ENCODE results near the gene GGN.
"Not testable (repeated sequence)": the region's sequence is repeated elsewhere in the genome, so short reads cannot be mapped to it uniquely, and the experiment has no call there.

The GGN gene

DNA sequence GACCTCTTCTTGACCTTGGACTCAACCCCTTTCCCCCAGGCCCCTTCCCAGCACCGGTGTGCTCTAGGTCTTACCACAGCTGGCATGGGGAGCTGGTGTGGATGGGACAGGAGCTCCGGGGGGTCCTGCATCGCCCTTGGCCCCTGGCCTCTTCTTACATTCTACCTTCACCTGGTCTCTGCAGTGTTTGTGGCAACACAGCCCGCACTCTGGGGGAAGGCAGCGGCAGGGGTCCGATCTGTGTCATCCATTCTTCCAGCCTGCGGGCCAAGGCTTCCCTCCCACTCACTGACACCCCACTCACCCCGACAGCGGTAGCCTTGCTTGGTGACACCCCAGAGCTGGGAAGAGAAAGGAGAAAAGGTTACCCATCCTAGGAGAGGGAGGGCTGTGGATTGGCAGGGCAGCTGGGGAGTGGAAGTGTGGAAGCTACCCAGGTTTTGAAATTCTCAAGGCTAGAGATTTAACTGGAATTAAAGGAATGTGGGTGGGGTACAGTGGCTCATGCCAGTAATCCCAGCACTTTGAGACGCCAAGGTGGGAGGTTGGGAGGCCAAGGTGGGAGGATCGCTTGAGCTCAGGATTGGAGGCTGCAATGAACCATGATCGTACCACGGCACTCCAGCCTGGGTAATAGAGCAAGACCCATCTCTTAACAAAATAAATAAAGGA is 23.3 kb upstream of the GGN start:
- DNase-seq: no peak

DNA sequence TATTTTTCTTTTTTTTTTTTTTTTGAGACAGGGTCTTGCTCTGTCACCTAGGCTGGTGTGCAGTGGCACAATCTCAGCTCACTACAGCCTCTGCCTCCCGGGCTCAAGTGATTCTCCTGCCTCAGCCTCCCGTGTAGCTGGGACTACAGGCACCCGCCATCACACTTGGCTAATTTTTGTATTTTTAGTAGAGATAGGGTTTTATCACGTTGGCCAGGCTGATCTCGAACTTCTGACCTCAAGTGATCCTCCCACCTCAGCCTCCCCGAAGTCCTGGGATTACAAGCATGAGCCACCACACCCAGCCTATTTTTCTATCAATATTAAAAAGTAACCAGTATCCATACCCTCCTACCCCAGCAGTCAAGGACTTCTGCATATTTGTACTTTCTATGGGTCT is 22.6 kb upstream of the GGN start:
- not testable (repeated sequence) for DNase-seq

DNA sequence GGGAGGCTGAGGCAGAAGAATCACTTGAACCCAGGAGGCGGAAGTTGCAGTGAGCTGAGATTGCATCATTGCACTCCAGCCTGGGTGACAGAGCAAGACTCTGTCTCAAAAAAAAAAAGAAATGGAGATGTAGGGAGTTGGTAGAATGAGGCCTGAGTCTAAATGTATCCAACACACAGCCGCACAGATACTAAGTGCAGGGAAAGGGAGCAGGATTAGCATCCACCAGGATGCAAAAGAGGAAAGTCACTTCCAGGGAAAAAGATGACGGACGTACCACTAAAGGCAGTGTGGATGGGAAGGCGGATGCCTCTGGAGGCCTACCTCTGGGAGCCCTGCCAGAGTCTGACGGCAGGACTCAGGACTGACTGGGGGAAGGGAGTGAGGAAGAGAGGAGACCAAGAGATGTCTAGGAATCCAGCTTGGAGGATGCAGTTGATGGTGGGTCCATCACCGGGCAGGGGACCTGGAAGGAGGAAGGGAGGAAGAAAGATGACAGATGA is 21.8 kb upstream of the GGN start:
- no peak for DNase-seq

DNA sequence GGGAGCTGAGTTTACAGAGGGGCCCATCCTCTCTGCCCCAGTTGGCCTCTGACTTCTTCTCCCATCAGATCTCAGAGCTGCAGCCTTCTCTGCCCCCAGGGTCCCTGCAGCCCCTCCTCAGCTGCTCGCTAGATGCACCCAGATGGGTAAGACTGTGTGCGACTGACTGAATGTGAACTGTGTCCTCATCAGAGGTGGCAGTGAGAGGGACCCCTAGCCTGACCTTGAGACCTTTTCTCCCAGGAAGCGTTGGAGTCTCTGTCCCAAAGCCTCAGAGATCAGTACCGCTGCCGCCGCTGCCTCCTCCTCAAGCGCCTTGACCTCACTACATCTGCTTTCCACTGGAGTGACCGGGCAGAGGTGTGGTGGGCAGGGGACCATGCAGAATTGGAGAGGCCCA is 17.4 kb upstream of the GGN start:
- DNase-seq: no peak

DNA sequence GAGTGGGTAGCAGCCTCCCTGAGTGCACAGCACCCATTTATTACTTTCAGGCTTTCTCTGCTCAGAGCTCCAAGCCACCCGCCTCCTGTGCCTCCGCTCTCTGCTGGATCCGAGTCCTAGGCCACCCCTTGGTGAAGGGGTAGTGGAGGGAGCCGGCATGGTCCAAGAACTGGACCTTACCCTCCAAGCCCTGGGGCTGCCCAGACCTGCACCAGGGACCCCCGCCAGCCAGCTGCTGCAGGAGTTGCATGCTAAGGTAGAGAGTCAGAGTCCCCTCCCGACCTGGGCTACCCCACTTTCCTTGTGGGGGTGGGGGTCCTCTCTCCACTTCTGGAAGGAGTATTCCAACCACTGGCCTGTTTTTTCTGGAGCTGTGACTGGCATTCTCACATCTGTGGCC is 17.0 kb upstream of the GGN start:
- DNase-seq: no peak

DNA sequence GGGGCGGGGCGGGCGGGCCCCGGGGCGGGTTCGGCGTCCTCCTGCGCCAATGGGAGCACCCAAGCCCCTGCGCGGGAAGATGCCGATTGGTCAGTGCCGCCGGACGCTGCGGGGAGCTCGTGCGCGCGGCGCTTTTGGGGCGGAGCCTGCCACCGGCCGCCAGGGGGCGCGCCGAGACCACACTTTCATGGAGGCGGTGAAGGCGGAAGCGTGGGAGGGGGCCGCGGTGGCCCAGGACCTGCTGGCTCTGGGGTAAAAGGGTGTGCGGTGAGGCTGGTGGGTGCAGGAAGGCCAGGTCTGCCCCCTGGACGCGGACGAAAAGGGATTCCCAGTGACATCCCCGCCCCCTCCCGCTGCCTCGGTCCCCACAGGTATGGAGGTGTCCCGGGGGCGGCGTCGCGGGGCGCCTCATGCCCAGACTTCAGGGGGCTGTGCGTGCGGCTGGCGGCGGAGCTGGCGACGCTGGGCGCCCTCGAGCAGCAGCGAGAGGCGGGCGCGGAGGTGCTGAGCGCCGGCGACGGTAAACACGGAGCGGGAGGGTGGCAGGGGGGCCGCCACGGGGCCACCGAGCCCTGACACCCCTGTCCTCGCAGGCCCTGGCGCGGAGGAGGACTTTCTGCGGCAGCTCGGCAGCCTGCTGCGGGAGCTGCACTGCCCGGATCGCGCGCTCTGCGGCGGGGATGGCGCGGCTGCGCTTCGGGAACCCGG is 15.3 kb upstream of the GGN start, which contains the start of gene FAM98C:
FAM98C (plus strand) TSS at position 127 of the 708 bp plus-strand sequence; CDS start at position 188, 61 bp downstream.
- DNase-seq: peak; percentile 96

DNA sequence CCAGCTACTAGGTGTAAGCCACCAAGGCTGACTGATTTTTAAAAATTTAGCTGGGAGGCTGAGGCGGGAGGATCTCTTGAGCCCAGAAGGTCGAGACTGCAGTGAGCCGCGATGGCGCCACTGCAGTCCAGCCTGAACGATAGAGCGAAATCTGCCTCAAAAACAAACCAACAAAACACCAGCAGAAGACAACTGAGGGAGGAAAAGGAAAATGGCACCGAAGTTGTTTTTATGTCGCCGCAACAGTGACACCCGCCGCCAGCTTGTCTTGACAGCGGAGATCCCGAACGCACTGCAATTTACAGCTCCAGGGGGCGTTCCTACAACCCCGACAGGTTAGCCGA is 14.8 kb upstream of the GGN start:
- no peak for DNase-seq

- DNase-seq: no peak
Measured at GRCh38 chr19:38401148-38401547, 13.3 kb upstream of the GGN start.

- no peak for DNase-seq
Measured at GRCh38 chr19:38400361-38400760, 12.5 kb upstream of the GGN start.

GRCh38 chr19:38399537-38399936 is 11.7 kb upstream of the GGN start:
- DNase-seq: no peak

- no peak for DNase-seq
Measured at GRCh38 chr19:38399081-38399480, 11.2 kb upstream of the GGN start.

- no peak for DNase-seq
Measured at GRCh38 chr19:38395381-38396114, 7.7 kb upstream of the GGN start.

DNA sequence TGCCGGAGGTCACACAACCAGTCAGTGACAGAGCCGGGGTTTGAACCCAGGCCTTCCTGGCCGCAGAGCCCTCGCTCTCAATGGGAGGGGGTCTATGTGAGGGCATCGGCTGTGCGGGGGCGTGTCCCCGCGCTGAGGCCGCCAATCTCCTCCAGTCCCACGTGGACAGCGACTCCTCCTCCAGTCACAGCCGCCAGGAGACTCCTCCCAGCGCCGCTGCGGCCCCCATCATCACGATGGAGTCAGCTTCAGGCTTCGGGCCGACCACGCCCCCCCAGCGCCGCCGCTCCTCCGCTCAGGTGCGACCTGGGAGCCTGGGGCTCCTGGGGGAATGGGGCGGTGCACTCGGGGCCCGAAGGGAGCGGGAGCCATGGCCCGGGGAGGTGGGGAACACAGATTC is 6.7 kb upstream of the GGN start:
- no peak for DNase-seq

- DNase-seq: no peak
Measured at GRCh38 chr19:38392707-38393308, 5.0 kb upstream of the GGN start.

- DNase-seq: no peak
Measured at GRCh38 chr19:38391911-38392464, 4.2 kb upstream of the GGN start.

- DNase-seq: no peak
Measured at GRCh38 chr19:38389957-38390924, 2.4 kb upstream of the GGN start.

- DNase-seq: no peak
Measured at GRCh38 chr19:38389101-38389925, 1.5 kb upstream of the GGN start.

DNA sequence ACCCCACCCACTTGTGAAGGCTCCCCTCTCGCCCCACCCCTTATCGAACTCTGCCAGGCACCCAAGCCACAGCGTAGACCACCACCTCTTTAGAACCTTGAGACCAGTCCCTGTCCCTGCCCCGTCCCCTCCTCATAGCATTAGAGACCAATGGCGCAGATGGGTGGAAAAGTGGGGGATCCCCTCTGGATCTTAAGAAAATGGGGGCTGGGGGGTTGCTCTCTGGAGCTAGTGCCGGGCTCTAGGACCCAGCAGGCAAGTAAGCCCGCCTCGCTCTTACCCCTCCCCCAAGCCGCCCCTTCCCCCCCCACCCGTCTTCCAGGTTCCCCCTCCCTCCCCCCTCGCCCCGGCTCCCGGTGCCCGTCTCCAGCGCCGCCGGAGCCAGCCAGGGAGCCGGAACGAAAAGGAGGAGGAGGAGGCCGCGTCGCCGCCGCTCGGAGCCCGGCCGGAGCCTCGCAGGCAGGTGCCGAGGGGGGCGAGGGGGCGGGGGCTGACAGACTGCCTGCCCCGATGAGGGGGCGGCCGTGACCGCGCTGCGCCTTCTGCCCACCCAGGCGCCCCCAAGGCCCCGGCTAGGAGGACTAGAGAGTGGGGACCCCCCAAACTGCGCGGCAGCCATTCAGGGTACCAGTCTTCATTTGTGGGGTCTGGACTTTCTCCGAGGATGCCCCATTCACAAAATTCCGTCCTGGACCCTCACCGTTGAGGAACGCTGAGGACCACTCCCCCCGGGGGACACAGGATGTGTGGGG is 691 bp upstream of the GGN start, which contains the start of gene SPRED3:
SPRED3 (plus strand) TSS at position 349 of the 752 bp plus-strand sequence. CDS start 1,606 bp downstream, outside the sequence.
- DNase-seq: peak; percentile 53

GRCh38 chr19:38386971-38387549 is 774 bp downstream of the GGN start:
- DNase-seq: no peak

Measured in NCI-H1694 (cell line).